Peyer's patch (tissue), 4 donors: ENCODE measurements around the gene ITSN2.

ENCODE experiments used
- POLR2A ChIP-seq, 2 donors: fragments of 450-650 bp; IDR thresholded peaks; one replicate each; pipeline ENCODE4 v1.5.1; 2017; ENCODE audit warnings: antibody characterized with exemption in 2 of 2, mild to moderate bottlenecking in 2 of 2, moderate library complexity in 2 of 2
- TF ChIP-seq, protein P1 (sequence below), 6 experiments: fragments of 450-650 bp in 4 of 6; fragments of 200-600 bp in 2 of 6; sonication (generic) in 1 of 6; IDR thresholded peaks; one replicate each; pipeline ENCODE4 v1.5.1; 2017 to 2019; ENCODE audit warnings: antibody characterized with exemption in 6 of 6, mild to moderate bottlenecking in 3 of 6, moderate library complexity in 1 of 6

DNA sequence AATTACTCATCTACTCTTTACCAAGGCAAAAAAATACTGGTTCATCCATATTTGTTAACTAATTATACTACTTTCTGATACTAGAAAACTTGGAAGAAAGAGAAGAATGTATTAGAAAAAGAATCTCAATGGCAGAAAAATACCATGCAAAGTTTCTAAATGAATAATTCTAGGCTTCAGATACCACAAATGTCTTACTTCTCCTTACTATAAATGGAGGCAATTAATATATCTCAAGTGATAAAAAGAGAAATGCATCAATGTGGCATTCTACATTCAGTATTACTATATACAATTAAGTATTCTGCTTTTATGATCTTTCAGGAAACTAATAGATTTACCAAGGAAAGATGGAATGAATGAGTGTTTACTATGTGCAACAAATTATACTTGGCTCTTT, 85.5 kb downstream of the ITSN2 start:
- no peak for TF ChIP-seq POLR2A (IDR thresholded peaks at IDR 0.05)
- TF ChIP-seq, protein P1, sequence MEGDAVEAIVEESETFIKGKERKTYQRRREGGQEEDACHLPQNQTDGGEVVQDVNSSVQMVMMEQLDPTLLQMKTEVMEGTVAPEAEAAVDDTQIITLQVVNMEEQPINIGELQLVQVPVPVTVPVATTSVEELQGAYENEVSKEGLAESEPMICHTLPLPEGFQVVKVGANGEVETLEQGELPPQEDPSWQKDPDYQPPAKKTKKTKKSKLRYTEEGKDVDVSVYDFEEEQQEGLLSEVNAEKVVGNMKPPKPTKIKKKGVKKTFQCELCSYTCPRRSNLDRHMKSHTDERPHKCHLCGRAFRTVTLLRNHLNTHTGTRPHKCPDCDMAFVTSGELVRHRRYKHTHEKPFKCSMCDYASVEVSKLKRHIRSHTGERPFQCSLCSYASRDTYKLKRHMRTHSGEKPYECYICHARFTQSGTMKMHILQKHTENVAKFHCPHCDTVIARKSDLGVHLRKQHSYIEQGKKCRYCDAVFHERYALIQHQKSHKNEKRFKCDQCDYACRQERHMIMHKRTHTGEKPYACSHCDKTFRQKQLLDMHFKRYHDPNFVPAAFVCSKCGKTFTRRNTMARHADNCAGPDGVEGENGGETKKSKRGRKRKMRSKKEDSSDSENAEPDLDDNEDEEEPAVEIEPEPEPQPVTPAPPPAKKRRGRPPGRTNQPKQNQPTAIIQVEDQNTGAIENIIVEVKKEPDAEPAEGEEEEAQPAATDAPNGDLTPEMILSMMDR (IDR thresholded peaks at IDR 0.05) = no peak
